GM13977 (cell line): ENCODE measurements around the gene ABCA2.

ENCODE experiments used
- DNase-seq: peaks from one replicate; pipeline ENCODE4 v3.0.0; 2012; ENCODE audit warnings: low spot score
- in situ Hi-C: fragments of 300-500 bp; cut with MboI; formaldehyde crosslinking; loops from one replicate; pipeline ENCODE4 v1.12.0; 2022; ENCODE audit warnings: low sequenced_read_pairs, low pct_unique_long_range_greater_than_20kb, mixed read lengths, inconsistent platforms; ENCODE audit not compliant: unreplicated experiment
- TF ChIP-seq, protein P1 (sequence below): IDR thresholded peaks from 2 replicates; pipeline ENCODE4 v1.5.1; 2012; ENCODE audit warnings: mild to moderate bottlenecking, control low read depth; ENCODE audit not compliant: insufficient read depth; ENCODE audit errors: extremely low read depth, missing control alignments

ABCA2 gene

DNA sequence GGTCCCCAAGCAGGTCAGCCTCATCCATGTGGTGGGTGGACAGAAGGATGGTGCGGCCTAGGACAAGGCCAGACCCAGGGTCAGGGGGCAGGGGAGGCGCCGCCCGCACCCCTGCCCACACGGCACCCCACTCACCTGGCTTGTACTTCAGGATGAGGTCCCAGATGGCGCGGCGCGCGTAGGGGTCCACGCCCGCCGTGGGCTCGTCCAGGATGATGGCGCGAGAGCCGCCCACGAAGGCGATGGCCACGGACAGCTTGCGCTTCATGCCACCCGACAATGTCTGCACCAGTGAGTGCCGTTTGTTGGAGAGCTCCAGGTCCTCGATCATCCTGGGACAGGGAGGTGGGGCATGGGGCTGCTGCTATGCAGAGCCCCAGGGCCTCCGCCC is 12.5 kb downstream of the ABCA2 start:
- TF ChIP-seq, protein P1, sequence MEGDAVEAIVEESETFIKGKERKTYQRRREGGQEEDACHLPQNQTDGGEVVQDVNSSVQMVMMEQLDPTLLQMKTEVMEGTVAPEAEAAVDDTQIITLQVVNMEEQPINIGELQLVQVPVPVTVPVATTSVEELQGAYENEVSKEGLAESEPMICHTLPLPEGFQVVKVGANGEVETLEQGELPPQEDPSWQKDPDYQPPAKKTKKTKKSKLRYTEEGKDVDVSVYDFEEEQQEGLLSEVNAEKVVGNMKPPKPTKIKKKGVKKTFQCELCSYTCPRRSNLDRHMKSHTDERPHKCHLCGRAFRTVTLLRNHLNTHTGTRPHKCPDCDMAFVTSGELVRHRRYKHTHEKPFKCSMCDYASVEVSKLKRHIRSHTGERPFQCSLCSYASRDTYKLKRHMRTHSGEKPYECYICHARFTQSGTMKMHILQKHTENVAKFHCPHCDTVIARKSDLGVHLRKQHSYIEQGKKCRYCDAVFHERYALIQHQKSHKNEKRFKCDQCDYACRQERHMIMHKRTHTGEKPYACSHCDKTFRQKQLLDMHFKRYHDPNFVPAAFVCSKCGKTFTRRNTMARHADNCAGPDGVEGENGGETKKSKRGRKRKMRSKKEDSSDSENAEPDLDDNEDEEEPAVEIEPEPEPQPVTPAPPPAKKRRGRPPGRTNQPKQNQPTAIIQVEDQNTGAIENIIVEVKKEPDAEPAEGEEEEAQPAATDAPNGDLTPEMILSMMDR: no peak
- in situ Hi-C loops: no loop called here
- DNase-seq: no peak

DNA sequence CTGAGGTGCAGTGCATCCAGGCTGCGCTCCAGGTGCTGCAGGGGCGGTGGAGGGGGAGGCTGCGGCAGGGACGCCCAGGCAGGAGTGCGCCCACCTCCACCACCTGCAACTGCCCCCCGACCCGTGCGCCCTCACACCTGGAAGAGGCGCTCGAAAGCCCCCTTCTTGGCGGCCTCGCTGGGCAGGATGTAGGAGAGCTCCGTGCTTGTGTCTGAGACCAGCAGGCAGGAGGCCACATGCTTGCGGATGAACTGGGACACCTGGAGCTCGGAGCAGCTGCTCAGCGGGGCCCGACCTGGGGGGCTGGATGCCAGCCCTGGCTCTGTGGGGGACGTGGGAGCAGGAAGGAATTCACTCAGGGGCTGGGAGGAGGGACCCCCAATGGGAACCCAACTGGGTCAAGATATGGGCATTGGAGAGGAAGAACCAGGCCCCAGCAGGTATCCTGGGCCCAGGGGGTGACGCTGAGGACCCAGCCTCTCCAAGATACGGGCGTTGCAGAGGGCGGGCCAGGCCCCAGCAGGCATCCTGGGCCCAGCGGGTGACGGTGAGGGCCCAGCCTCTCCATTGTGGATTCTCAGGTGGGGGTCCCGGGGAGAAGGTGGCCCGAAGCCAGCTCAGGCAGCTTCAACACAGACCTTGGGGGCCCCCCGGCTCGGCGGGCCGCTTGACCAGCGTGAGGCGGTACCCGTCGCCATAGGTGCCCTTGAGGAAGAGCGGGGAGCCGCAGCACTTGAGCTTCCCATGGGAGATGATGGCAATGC is 13.1 kb downstream of the ABCA2 start:
- TF ChIP-seq, protein P1: no peak
- in situ Hi-C loops: no loop called here
- DNase-seq: no peak

DNA sequence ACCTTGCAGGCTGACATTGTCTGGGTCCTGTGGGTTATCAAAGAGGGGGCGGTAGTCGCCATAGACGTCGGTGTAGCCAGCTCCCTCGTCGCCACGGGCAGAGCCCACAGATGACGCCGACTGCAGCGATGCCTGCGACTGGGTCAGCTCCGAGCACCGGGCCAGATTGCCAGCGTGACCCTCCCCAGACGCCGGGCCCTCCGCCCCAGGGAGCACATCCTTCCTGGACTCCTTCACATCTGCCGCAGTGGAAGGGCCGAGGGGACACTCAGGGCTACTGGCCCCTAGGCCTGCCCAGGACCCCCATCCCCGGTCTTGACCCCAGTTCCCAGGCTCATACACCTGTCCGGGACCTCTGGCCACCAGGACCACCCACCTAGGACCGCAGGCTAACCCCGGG is 13.9 kb downstream of the ABCA2 start:
- no peak for DNase-seq
- in situ Hi-C loops: no loop called here
- TF ChIP-seq, protein P1: no peak

DNA sequence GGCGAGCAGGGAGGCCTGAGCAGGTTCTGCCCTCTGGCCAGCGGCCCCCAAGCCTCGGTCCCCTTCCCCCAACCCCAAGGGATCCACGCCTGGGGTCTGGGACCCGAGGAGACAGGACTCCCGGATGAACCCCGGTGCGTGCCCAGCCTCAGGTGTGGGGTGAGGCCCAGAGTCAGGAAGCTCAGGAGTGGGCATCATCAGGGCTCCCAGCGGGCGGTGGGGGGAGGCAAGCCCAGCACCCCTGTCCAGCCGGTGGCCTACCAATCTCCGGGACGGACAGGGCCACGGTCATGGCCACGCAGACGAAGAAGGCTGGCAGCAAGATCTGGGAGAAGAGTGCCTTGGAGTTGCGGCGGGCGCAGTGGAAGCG is 14.5 kb downstream of the ABCA2 start:
- in situ Hi-C loops: no loop called here
- TF ChIP-seq, protein P1: no peak
- DNase-seq: no peak

DNA sequence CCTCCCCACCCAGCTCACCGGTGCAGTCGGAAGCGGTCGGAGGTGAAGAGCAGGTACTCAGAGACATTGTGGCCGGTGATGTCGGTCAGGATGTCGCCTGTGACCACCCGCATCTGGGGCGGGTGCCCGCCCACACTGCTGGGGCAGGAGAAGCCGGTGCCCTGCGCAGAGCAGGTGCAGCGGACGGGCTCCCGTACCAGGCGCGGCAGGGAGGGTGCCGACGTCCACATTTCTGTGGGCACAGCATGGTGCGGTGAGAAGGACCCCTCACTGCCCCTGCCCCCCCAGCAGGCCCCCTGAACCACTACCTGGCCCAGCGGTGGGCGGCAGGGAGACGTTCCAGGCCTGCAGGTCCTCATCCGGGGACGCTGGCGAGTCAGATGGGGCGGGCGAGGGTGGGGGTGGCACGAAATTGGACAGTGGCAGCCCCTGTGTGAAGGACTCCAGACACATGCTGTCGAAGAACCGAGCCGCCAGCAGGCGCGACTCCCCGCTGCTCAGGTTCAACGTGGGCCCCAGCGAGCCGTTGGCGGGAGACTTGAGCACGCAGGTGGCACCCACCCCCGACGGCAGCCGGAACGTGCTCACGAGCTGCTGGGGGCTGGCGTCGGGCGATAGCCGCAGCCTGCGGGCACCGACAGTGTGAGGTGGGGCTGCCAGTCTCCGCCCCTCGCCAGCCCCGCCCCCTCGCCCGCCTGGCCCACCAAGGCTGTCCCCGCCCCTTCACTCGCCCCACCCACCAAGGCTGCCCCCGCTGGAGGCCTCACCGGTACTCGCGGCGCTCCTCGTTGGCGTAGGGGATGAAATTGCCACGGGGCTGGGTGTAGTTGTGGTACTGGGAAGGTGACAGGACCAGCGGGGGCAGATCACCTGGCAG is 15.1 kb downstream of the ABCA2 start:
- TF ChIP-seq, protein P1: no peak
- in situ Hi-C loops: no loop called here
- no peak for DNase-seq

DNA sequence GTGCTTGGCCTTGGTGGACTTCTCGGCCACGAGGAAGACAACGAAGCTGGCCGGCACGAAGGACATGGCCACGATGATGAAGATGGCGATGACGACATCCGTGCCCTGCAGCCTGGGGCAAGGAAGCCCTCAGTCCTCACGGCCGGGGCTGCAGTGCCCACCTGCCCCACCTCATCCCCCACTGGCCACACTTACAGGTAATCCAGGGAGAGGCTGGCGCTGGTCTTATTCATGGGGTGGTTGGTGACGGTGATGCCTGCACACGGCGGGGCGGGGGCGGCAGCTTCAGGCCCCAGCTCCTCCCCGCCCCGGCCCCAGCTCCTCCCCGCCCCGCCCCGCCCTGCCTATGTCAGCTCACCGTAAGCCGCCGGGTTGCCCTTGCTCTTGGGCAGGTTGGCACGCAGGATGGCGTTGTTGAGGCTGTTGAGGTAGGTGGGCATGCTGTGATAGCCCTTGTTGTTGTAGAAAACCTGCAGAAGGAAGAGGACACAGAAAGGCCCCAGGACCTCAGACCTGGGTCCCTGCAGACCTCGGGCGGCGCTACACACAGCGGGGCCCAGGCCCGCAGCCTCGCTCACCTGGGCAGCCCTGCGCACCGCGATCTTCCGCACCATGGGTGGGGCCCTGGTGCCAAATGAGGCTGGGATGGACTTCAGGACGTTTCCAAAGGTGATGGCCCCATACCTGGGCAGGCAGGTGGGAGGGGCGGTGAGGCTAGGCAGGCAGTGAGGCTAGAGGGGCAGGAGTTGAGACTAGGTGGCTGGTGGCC is 15.9 kb downstream of the ABCA2 start:
- TF ChIP-seq, protein P1: no peak
- in situ Hi-C loops: no loop called here
- DNase-seq: no peak
